Chondrocyte (in vitro differentiated cells): Measurements from ENCODE around the gene OPN5. TPM values are rescaled to one million over a fixed set of nuclear protein-coding genes. Genes with fewer than 3 reads are reported as not detected.

Experiments used
- DNase-seq: peaks from one replicate; pipeline ENCODE4 v3.0.0; 2021; ENCODE audit warnings: mixed read lengths, low spot score
- H3K27ac Mint-ChIP-seq: one replicate; pipeline ENCODE4 v1.8.0; 2021; ENCODE audit warnings: mild to moderate bottlenecking, moderate library complexity, mixed read lengths; ENCODE audit not compliant: unreplicated experiment
- H3K27me3 Mint-ChIP-seq: 2 replicates; pipeline ENCODE4 v1.8.0; 2021; ENCODE audit warnings: low read depth, mixed read lengths
- H3K36me3 Mint-ChIP-seq: 2 replicates; pipeline ENCODE4 v1.8.0; 2021; ENCODE audit warnings: low read depth, mixed read lengths
- H3K4me1 Mint-ChIP-seq: 2 replicates; pipeline ENCODE4 v1.8.0; 2021; ENCODE audit warnings: low read depth, mild to moderate bottlenecking, mixed read lengths
- H3K4me3 Mint-ChIP-seq: one replicate; pipeline ENCODE4 v1.8.0; 2021; ENCODE audit warnings: mild to moderate bottlenecking, moderate library complexity, mixed read lengths; ENCODE audit not compliant: unreplicated experiment
- H3K9me3 Mint-ChIP-seq: 2 replicates; pipeline ENCODE4 v1.8.0; 2021; ENCODE audit warnings: low read depth, mixed read lengths
- CTCF ChIP-seq: fragments of 200-600 bp; sonication (generic); IDR thresholded peaks from 2 replicates; pipeline ENCODE4 v1.5.0; 2021; ENCODE audit warnings: antibody characterized with exemption, mild to moderate bottlenecking, moderate library complexity
- total RNA-seq: library from RNA; stranded (reverse); gene quantifications from 3 replicates; pipeline ENCODE4 v1.2.1, GENCODE V29; 2021

Gene OPN5
- total RNA-seq, 1 donor from 2014 or later, result not detected

GRCh38 chr6:47759364-47759763 is 22.5 kb upstream of the OPN5 start:
- no peak for TF ChIP-seq CTCF
- DNase-seq, result no peak
- H3K9me3 Mint-ChIP-seq, result no peaks in the 10 kb centered on the region

GRCh38 chr6:47762502-47762901 is 19.3 kb upstream of the OPN5 start:
- peaks cover 6% of the 10 kb centered on the region for H3K9me3 Mint-ChIP-seq
- H3K4me3 Mint-ChIP-seq, result no peak overlapping the region
- no peak overlapping the region for H3K27ac Mint-ChIP-seq

More at GRCh38 chr6:47759364-47759763, 22.5 kb upstream of the OPN5 start:
- peaks cover 4% of the 10 kb centered on the region for H3K27me3 Mint-ChIP-seq
- no peak overlapping the region for H3K4me3 Mint-ChIP-seq
- H3K36me3 Mint-ChIP-seq, result no peaks in the 10 kb centered on the region
- no peak overlapping the region for H3K27ac Mint-ChIP-seq
- H3K4me1 Mint-ChIP-seq, result no peaks in the 10 kb centered on the region

GRCh38 chr6:47766445-47766844 is 15.4 kb upstream of the OPN5 start:
- Mint-ChIP-seq H3K27me3 (no peaks in the 10 kb centered on the region), H3K4me1 (no peaks in the 10 kb centered on the region)

More at GRCh38 chr6:47762502-47762901, 19.3 kb upstream of the OPN5 start:
- Mint-ChIP-seq H3K36me3 (no peaks in the 10 kb centered on the region), H3K4me1 (no peaks in the 10 kb centered on the region), H3K27me3 (no peaks in the 10 kb centered on the region)
- no peak for TF ChIP-seq CTCF
- DNase-seq, result no peak

GRCh38 chr6:47767102-47767501 is 14.7 kb upstream of the OPN5 start:
- Mint-ChIP-seq H3K4me3 (no peak overlapping the region), H3K27ac (no peak overlapping the region), H3K4me1 (no peaks in the 10 kb centered on the region), H3K36me3 (no peaks in the 10 kb centered on the region), H3K27me3 (no peaks in the 10 kb centered on the region), H3K9me3 (peaks cover 6% of the 10 kb centered on the region)
- TF ChIP-seq CTCF, result no peak
- DNase-seq, result no peak

More at GRCh38 chr6:47766445-47766844, 15.4 kb upstream of the OPN5 start:
- no peak overlapping the region for H3K27ac Mint-ChIP-seq
- no peaks in the 10 kb centered on the region for H3K36me3 Mint-ChIP-seq
- no peak overlapping the region for H3K4me3 Mint-ChIP-seq
- no peak for TF ChIP-seq CTCF
- H3K9me3 Mint-ChIP-seq, result peaks cover 6% of the 10 kb centered on the region
- DNase-seq, result no peak

- Mint-ChIP-seq H3K4me1 (no peaks in the 10 kb centered on the region), H3K27me3 (no peaks in the 10 kb centered on the region), H3K27ac (no peak overlapping the region), H3K36me3 (no peaks in the 10 kb centered on the region), H3K9me3 (peaks cover 6% of the 10 kb centered on the region), H3K4me3 (no peak overlapping the region)
- DNase-seq, result no peak
- TF ChIP-seq CTCF, result no peak
Measured at GRCh38 chr6:47769982-47770381, 11.8 kb upstream of the OPN5 start.
